ENCODE measurements around the gene FA2H. TPM values are rescaled to one million over a fixed set of nuclear protein-coding genes. Genes with fewer than 3 reads are reported as not detected.

Gene FA2H
- total and polyA plus RNA-seq, 2 of the 13 experiments (the other 11 are each of a cell fraction or from before 2014, with no cell fraction given), result 0.20 TPM; not detected in 1

- 0 out of 2 replicates have a peak, but pooled peaks have one; percentile 78 for TF ChIP-seq MTERF4 (CRISPR knock-in tag; IDR thresholded peaks at IDR 0.05)
- no peak for TF ChIP-seq ZNF775 (CRISPR knock-in tag; IDR thresholded peaks at IDR 0.05; ENCODE audit: borderline replicate concordance)
- no peak for TF ChIP-seq POLR2AphosphoS2 (IDR thresholded peaks at IDR 0.05; ENCODE audit: low read depth, low read length)
- TF ChIP-seq STAG1 (CRISPR knock-in tag; IDR thresholded peaks at IDR 0.05), result peak; percentile 97
- TF ChIP-seq E2F5 (CRISPR knock-in tag; conservative IDR thresholded peaks at IDR 0.05), result 0 out of 2 replicates have a peak, but pooled peaks have one; percentile 44
- peak; percentile 51; the same call in 1 of the 2 replicates for TF ChIP-seq TFDP1 (CRISPR knock-in tag; IDR thresholded peaks at IDR 0.05; ENCODE audit: borderline replicate concordance)
- TF ChIP-seq KDM4B (CRISPR knock-in tag; IDR thresholded peaks at IDR 0.05), result peak; percentile 91
- TF ChIP-seq KAT2B (IDR thresholded peaks at IDR 0.05; ENCODE audit: borderline replicate concordance, low read depth, low read length), result no peak
- TF ChIP-seq ZNF230 (CRISPR knock-in tag; IDR thresholded peaks at IDR 0.05), result peak; percentile 81; the same call in 1 of the 2 replicates
- no peak for TF ChIP-seq RFX1 (IDR thresholded peaks at IDR 0.05)
- no peak for TF ChIP-seq ELK4 (CRISPR knock-in tag; IDR thresholded peaks at IDR 0.05; ENCODE audit: borderline replicate concordance)
- peak; percentile 62; the same call in 1 of the 2 replicates for TF ChIP-seq ZNF280B (CRISPR knock-in tag; IDR thresholded peaks at IDR 0.05; ENCODE audit: borderline replicate concordance)
- no peak for TF ChIP-seq RERE (CRISPR knock-in tag; IDR thresholded peaks at IDR 0.05; ENCODE audit: low read depth)
- peak; percentile 2; the same call in 1 of the 2 replicates for TF ChIP-seq CREB1 (IDR thresholded peaks at IDR 0.05)
- no peak for TF ChIP-seq CREB1 (CRISPR knock-in tag; IDR thresholded peaks at IDR 0.05)
- TF ChIP-seq GATA4 (IDR thresholded peaks at IDR 0.05; ENCODE audit: borderline replicate concordance, low read depth), result no peak
- TF ChIP-seq ZNF672 (CRISPR knock-in tag; IDR thresholded peaks at IDR 0.05), result no peak
- TF ChIP-seq ZNF124 (CRISPR knock-in tag; IDR thresholded peaks at IDR 0.05), result peak; percentile 72; the same call in 1 of the 2 replicates
- peak; percentile 54; the same call in 1 of the 2 replicates for TF ChIP-seq ZKSCAN8 (CRISPR knock-in tag; IDR thresholded peaks at IDR 0.05; ENCODE audit: borderline replicate concordance)
Measured at GRCh38 chr16:74813109-74813641, 38.6 kb upstream of the FA2H start (continued).
